Measurements from ENCODE around the gene UGT1A1.
"Not testable (repeated sequence)": the region's sequence is repeated elsewhere in the genome, so short reads cannot be mapped to it uniquely, and the experiment has no call there.

UGT1A1 gene

DNA sequence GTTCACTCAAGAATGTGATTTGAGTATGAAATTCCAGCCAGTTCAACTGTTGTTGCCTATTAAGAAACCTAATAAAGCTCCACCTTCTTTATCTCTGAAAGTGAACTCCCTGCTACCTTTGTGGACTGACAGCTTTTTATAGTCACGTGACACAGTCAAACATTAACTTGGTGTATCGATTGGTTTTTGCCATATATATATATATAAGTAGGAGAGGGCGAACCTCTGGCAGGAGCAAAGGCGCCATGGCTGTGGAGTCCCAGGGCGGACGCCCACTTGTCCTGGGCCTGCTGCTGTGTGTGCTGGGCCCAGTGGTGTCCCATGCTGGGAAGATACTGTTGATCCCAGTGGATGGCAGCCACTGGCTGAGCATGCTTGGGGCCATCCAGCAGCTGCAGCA lies at the start of gene UGT1A1:
Gene UGT1A1, plus strand, starts transcription at position 228 of the 400 bp plus-strand sequence. Its CDS starts 18 bp downstream, at position 246.
- no peak for DNase-seq

DNA sequence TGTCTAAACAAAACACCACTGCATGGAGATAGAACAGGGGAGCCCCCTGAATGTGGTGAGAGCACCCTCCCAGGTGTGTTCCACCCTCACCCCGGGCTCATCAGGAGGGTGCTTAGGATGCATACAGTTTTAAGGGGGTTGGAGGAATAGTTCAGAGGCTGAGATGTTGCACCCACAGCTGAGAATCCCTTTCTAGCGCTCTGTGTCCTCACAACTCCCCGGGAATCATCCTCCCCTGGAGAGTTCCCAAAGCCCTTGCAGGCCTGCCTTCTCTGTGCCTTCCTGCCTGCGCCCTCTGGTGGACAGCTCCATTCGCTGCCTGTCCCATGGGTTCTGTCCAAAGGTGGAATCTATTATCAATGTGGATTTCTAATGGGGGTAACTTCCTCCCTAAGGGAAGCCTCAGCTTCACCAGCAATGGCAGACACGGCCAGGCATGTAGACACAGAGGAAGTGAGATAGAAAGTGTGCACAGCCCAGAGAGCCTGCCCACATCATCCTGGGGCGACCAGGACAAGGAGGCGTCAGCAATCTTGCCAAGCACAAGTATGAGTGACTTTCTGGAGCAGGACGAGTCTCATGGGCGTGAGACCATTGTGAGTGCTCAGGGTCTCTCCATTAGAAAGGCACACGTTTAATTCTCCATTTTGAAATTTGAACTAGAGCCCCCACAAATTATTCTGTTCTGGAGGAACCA lies 48.6 kb upstream of the UGT1A1 start:
- DNase-seq: peak; percentile 57

DNA sequence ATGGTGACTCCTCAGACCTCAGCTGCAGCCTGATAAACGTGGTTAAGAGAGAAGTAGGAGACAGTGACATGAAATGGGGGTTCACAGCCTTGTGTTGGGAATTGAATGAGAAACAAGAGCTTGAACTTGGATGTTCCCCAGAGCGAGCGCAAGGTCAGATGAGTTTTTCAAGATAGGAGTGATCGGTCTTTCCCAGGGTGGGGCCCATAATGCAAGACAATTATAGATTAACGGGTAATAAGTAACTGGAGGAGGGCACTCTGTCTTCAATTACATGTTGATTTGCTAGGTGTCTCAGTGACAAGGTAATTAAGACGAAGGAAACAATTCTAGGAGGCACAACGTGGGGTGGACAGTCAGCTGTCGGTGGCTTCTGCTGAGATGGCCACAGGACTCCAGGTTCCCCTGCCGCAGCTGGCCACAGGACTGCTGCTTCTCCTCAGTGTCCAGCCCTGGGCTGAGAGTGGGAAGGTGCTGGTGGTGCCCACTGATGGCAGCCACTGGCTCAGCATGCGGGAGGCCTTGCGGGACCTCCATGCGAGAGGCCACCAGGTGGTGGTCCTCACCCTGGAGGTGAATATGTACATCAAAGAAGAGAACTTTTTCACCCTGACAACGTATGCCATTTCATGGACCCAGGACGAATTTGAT lies 47.3 kb upstream of the UGT1A1 start, which contains the start of gene UGT1A5:
Gene UGT1A5, plus strand, starts transcription at position 297 of the 651 bp plus-strand sequence. Its CDS starts 85 bp downstream, at position 382.
- no peak for DNase-seq

DNA sequence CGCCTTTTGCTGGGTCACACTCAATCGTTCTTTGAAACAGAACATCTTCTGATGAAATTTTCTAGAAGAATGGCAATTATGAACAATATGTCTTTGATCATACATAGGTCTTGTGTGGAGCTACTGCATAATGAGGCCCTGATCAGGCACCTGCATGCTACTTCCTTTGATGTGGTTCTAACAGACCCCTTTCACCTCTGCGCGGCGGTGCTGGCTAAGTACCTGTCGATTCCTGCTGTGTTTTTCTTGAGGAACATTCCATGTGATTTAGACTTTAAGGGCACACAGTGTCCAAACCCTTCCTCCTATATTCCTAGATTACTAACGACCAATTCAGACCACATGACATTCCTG lies 46.8 kb upstream of the UGT1A1 start:
- DNase-seq: no peak

DNA sequence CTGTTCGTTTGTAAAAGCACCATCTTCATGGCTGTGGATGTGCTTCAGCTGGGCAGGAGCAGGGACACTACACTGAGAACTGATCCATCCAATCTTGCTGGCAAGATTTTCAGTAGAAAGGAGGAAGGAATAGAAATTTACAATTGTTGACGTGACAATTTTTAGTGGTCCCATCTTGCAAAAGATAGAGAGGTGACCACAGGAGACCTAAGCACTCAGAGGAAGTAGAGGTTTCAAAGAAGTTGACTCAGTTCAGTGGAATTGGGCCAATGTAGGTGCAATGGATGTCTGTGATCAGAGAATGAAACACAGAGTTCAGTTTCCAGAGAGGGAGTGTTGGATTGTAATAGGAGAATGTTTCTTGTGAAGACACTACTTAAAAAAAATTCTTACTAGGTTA lies 45.9 kb upstream of the UGT1A1 start:
- no peak for DNase-seq

DNA sequence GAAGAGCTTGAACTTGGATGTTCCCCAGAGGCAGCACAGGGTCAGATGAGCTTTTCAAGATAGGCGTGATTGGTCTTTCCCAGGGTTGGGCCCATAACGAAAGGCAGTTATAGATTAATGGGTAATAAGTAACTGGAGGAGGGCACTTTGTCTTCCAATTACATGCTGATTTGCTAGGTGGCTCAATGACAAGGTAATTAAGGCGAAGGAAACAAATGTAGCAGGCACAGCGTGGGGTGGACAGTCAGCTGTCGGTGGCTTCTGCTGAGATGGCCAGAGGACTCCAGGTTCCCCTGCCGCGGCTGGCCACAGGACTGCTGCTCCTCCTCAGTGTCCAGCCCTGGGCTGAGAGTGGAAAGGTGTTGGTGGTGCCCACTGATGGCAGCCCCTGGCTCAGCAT lies 41.5 kb upstream of the UGT1A1 start, which contains the start of gene UGT1A4:
Gene UGT1A4, plus strand, starts transcription at position 185 of the 400 bp plus-strand sequence. Its CDS starts 85 bp downstream, at position 270.
- DNase-seq: no peak

DNA sequence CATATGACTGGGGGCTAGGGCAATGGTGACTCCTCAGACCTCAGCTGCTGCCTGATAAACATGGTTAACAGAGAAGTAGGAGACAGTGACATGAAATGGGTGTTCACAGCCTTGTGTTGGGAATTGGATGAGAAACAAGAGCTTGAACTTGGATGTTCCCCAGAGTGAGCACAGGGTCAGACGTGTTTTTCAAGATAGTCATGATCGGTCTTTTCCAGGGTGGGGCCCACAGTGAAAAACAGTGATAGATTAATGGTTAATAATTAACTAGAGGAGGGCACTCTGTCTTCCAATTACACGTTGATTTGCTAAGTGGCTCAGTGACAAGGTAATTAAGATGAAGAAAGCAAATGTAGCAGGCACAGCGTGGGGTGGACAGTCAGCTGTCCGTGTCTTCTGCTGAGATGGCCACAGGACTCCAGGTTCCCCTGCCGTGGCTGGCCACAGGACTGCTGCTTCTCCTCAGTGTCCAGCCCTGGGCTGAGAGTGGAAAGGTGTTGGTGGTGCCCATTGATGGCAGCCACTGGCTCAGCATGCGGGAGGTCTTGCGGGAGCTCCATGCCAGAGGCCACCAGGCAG lies 31.3 kb upstream of the UGT1A1 start, which contains the start of gene UGT1A3:
Gene UGT1A3, plus strand, starts transcription at position 320 of the 579 bp plus-strand sequence. Its CDS starts 85 bp downstream, at position 405.
- DNase-seq: no peak

DNA sequence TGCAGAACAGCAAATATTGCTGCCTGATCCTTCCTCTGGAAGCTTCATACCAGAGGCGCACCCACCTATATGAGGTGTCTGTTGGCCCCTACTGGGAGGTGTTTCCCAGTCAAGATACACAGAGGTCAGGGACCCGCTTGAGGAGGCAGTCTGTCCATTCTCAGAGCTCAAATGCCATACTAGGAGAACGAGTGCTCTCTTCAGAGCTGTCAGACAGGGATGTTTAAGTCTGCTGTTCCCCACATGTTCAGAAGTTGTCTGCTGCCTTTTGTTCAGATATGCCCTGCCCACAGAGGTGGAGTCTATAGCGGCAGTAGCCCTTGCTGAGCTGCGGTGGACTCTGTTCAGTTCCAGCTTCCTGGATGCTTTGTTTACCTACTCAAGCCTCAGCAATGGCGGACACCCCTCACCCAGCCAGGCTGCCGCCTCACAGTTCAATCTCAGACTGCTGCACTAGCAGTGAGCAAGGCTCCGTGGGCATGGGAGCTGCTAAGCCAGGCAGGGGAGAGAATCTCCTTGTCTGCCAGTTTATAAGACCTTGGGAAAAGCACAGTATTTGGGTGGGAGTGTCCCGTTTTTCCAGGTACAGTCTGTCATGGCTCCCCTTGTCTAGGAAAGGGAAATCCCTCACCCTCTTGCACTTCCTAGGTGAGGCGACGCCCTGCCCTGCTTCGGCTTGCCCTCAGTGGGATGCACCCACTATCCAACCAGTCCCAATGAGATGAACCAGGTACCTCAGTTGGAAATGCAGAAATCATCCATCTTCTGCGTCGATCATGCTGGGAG lies 23.0 kb upstream of the UGT1A1 start:
- not testable (repeated sequence) for DNase-seq

DNA sequence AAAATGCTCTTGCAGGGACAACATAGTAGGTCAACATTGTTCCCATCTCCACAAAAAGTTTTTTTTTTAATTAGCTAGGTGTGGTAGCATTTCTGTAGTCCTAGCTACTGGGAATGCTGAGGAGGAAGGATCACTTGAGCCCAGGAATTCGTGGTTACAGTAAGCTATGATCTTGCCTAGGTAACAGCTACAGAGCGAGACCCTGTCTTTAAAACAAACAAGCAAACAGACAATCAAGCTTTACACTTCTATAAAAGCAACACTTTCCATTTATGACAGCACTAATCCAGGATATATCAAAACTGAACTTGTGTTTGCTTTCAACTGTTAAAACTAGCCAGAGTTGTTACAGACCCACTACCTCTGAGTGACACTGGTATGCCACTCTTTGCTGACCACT lies 19.2 kb upstream of the UGT1A1 start:
- no peak for DNase-seq

DNA sequence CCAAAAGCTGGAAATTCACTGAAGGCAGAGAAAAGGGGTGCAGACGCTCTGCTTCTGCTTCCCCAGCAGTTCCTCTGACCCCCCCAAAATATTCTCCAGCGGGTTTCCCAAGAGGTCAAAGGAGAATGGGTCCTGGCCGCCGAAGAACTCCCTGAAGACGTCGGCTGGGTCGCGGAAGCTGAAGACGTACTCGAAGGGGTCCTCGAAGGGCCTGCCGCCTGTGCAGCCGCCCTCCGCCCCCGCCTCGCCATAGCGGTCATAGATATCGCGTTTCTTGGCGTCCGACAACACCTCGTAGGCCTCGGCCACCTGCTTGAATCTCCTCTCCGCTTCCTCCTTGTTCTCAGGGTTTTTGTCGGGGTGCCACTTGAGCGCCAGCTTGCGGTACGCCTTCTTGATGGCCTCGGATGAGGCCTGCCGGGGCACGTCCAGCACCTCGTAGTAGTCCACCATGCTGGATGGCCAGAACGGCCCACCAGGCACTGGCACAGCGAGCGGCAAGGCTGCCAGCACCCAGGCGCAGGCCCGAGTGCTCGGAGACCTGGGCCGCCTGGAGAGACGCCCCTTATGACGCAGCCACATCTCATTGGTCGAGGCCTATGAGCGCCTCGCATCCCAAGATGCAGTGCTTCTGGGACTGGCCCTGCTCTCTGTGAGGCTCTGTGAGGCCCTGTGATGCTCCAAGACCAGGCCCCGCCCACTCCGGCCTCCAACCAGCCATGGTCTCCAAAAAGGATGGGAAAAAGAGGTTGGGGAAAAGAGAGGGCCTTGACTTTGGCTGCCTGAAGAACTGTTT lies 16.4 kb upstream of the UGT1A1 start:
- DNase-seq: no peak

DNA sequence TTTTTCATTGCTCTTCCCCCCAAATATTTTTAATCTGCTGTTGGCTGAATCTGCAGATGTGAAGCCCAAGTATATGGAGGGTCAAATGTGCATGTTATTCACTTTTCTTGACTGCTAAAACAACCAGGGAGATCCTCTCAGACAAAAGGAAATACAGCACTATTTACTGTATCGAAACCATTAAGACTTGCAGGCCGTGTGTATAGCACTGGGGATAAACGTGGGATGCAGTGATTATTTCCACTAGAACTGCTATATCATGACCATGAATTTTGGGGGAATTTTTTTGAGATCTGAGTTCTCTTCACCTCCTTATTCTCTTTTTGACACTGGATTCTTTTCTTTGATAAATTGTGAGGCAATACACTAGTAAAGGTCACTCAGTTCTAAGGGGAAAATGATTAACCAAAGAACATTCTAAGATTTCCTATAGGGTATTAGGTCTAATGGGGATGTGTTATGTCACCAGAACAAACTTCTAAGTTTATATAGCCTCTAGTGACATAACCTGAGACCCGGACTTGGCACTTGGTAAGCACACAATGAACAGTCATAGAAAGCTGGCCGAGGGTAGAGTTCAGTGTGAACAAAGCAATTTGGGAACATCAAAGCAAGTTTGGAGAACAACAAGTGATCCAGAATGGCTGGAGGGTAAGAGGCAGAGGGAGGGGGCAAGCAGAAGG lies 14.9 kb upstream of the UGT1A1 start:
- no peak for DNase-seq

DNA sequence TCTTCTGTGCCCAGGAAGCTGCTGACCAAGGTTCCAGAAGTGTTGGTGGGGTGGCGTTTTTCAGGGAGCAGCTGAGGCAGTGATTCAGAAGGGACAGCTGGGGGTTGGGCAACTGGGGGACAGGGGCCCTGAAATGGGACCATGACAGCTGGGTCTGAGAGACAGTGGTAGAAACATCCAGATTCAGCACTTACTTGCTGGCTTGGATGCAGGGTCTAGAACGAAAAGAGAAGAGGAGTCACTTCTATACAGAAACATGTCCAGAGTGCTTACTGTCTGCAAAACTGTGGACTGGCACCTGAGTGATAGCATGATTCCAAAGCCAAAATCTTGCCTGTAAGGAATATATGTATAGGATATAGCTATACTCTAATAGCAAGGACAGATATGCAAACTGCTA lies 14.2 kb upstream of the UGT1A1 start:
- DNase-seq: not testable (repeated sequence)

DNA sequence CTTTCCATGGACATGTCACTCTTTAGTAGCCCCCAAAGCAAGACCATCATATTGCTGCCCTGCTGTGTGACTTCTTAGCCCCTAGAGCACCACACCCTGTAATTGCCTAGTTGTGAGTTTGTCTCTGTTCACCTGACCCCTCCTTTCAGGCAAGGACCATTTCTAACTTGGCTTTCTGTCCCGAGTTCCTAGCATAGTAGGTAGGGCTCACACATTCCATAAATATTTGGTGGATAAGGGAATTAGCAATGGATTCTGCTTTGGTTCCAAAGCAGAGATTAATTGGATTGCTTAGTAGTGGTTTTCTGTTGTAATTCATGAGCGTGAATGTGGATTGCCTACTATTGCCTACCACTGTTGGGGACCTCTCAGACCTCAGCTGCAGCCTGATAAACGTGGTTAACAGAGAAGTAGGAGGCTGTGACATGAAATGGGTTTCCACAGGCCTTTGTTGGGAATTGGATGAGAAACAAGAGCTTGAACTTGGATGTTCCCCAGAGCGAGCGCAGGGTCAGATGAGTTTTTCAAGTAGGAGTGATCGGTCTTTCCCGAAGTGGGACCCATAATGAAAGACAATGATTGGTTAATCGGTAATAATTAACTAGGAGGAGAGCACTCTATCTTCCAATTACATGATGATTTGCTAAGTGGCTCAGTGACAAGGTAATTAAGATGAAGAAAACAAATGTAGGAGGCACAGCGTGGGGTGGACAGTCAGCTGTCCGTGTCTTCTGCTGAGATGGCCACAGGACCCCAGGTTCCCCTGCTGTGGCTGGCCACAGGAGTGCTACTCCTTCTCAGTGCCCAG lies 13.4 kb upstream of the UGT1A1 start:
- no peak for DNase-seq

DNA sequence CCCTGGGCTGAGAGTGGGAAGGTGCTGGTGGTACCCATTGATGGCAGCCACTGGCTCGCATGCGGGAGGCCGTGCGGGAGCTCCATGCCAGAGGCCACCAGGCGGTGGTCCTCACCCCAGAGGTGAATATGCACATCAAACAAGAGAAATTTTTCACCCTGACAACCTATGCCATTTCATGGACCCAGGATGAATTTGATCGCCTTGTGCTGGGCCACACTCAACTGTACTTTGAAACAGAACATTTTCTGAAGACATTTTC lies 12.9 kb upstream of the UGT1A1 start:
- DNase-seq: no peak

DNA sequence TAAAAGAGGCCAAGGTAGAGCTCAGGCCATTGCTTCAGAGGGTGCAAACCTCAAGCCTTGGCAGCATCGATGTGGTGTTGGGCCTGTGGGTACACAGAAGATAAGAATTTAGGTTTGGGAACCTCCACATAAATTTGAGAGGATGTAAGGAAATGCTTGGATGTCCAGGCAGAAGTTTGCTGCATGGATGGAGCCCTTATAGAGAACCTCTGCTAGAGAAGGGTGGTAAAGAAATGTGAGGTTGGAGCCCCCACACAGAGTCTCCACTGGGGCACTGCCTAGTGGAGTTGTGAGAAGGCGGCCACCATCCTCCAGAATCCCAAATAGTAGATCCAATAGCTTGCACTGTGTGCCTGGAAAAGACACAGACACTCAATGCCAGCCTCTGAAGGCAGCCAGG lies 9.4 kb upstream of the UGT1A1 start:
- not testable (repeated sequence) for DNase-seq

DNA sequence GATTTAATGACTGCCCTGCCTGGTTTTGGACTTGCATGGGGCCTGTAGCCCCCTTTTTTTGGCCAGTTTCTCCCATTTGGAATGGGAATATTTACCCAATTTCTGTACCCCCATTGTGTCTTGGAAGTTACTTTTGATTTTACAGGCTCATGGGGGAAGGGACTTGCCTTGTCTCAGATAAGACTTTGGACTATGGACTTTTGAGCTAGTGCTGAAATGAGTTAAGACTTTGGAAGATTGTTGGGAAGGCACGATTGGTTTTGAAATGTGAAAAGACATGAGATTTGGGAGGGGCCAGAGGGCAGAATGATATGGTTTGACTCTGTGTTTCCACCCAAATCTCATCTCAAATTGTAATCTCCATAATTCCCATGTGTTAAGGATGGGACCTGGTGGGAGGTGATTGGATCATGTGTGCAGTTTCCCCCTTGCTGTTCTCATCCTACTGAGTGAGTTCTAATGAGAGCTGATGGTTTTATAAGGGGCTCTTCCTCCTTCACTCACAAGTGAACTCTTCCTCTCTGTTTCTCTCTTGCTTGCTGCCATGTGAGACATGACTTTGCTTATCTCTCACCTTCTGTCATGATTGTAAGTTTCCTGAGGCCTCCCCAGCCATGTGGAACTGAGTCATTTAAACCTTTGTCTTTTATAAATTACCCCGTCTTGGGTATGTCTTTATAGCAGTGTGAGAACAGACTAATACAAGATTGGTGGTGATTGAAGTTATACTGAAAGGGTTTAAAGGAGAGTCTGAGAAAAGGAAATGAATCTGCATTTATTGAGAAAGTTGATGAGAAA lies 8.7 kb upstream of the UGT1A1 start:
- not testable (repeated sequence) for DNase-seq

DNA sequence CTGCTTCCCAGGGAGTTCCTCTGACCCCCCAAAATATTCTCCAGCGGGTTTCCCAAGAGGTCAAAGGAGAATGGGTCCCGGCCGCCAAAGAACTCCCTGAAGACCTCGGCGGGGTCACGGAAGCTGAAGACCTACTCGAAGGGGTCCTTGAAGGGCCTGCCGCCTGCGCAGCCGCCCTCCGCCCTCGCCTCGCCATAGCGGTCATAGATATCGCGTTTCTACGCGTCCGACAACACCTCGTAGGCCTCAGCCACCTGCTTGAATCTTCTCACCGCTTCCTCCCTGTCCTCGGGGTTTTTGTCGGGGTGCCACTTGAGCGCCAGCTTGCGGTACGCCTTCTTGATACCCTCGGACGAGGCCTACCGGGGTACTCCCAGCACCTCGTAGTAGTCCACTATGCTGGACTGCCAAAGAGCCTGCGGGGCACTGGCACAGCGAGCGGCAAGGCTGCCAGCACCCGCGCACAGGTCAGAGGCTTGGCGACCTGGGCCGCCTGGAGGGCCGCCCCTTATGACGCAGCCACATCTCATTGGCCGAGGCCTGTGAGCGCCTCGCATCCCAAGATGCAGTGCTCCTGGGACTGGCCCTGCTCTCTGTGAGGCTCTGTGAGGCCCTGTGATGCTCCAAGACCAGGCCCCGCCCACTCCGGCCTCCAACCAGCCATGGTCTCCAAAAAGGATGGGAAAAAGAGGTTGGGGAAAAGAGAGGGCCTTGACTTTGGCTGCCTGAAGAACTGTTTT lies 5.0 kb upstream of the UGT1A1 start:
- no peak for DNase-seq

DNA sequence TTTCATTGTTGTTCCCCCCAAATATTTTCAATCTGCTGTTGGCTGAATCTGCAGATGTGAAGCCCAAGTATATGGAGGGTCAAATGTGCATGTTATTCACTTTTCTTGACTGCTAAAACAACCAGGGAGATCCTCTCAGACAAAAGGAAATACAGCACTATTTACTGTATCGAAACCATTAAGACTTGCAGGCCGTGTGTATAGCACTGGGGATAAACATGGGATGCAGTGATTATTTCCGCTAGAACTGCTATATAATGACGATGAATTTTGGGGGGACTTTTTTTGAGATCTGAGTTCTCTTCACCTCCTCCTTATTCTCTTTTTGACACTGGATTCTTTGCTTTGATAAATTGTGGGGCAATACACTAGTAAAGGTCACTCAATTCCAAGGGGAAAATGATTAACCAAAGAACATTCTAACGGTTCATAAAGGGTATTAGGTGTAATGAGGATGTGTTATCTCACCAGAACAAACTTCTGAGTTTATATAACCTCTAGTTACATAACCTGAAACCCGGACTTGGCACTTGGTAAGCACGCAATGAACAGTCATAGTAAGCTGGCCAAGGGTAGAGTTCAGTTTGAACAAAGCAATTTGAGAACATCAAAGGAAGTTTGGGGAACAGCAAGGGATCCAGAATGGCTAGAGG lies 3.5 kb upstream of the UGT1A1 start:
- no peak for DNase-seq

DNA sequence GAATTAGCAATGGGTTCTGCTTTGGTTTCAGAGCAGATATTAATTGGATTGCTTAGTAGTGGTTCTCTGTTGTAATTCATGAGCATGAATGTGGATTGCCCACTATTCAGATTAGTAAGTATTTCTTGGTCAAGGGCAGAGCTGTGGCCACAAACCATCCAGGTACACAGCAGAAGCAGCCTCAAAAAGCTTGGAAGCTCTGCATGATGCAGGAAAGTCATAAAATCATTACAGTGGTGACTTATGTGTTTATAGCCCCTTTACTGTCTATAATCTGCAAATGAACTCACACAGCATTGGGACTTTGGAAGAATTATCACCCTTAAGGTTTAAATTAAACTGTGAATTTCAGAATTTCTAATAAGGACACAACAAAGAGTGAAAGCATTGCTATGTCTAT lies 1.9 kb upstream of the UGT1A1 start:
- no peak for DNase-seq
